NCI-H748 (cell line): ENCODE data around the gene PKD1.

Experiments
- DNase-seq: peaks from one replicate; lab custom pipeline; 2025; ENCODE audit not compliant: unreplicated experiment; lab: John Stamatoyannopoulos, UW

The PKD1 gene

DNA sequence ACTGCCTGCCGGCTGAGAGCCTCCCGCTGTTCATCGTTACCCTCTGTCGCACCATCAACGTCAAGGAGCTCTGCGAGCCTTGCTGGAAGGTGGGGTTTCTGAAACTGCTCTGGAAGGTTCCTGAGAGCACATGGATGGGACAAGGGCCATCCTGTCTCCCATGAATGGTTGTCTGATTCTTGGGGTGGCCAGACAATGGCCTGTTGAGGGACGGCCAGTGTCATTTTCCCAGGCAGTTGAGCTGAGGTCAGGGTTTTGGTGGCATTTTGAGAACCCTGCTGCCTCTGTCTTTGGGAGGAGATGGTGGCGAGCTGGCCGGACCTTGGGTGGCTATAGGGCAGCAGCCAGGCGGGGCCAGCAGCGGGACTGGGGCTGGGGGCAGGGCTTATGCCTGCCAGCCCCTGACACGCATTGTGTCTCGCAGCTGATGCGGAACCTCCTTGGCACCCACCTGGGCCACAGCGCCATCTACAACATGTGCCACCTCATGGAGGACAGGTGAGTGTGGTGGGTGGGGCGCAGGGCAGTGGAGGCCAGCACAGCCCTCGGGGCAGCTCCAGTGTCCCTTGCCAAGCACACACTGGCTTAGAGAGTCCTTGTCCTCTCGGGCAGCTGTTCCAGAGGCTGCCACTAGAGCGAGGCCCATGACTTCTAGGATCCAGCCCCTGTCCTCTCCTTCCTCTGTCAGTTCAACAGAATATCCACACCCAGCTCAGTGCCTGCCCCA is 78.9 kb downstream of the PKD1 start:
- DNase-seq = no peak

DNA sequence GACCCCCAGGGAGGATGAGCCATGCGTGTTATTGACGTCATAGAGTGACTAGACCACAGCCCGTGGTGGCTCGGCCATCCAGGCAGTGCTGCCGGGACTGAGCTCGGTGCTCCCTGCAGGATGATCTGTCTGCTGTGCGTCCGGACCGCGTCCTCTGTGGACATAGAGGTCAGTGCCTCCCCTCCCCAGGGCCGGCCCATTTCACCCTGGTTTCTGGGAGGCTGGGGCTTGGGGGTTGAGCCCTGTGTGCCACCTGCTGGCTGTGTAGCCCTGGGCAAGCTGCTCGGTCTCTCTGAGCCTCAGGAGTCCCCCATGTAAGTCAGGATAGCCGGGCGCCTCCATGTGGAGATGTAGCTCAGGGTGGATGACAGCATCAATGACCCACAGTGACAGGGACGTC is 79.6 kb downstream of the PKD1 start:
- DNase-seq = no peak

GRCh38 chr16:2054543-2055245 is 81.0 kb downstream of the PKD1 start:
- peak; percentile 8 for DNase-seq

DNA sequence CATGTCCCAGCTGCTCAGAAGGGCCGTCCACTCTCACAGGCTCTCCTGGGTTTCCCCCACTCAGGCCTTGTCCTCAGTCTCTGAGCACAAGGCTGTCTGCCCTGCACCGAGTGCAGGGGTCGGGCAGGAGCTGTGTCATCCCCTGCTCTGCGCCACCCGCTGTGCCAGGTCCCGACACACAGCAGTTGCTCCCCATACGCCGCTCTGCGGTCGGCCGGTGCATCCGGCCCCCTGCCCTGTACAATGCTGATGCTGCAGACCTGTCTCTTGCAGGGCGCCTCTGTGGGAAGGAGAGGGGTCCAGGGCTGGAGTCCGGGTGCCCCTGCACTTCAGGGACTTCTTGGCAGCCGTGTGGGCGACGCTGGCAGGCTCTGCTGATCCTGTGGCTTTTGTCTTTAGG is 81.8 kb downstream of the PKD1 start:
- DNase-seq = no peak

DNA sequence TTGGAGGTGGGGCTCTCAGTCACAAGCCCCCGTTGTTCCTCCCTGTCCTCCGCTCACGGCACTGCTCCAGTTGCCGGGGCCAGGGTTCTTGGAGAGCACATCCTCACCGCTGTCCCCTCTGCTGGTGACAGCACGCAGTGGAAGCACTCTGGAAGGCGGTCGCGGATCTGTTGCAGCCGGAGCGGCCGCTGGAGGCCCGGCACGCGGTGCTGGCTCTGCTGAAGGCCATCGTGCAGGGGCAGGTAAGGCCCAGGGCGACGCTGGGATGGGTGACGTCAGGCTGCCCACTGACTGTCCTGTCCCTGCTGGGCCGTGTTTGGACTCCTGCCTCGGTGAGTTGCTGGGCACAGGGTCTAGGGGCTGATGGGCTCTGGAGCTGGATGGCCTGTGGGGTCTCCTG is 82.5 kb downstream of the PKD1 start:
- DNase-seq = no peak

- peak; percentile 37 for DNase-seq
Observed at GRCh38 chr16:2048116-2048543, 87.6 kb downstream of the PKD1 start.

- DNase-seq = peak; percentile 92
Observed at GRCh38 chr16:2047330-2048115, 88.2 kb downstream of the PKD1 start, which contains the start of the genes NTHL1 and TSC2. Gene NTHL1, minus strand, starts transcription at chr16:2047834. Its CDS starts 11 bp downstream, at chr16:2047823. Gene TSC2, plus strand, starts transcription at chr16:2047985. Its CDS starts 631 bp downstream, at chr16:2048616.

GRCh38 chr16:2046893-2047329 is 88.8 kb downstream of the PKD1 start:
- DNase-seq = peak; percentile 48

- no peak for DNase-seq
Observed at GRCh38 chr16:2045965-2046892, 89.5 kb downstream of the PKD1 start.

- no peak for DNase-seq
Observed at GRCh38 chr16:2044541-2044940, 91.2 kb downstream of the PKD1 start.

DNA sequence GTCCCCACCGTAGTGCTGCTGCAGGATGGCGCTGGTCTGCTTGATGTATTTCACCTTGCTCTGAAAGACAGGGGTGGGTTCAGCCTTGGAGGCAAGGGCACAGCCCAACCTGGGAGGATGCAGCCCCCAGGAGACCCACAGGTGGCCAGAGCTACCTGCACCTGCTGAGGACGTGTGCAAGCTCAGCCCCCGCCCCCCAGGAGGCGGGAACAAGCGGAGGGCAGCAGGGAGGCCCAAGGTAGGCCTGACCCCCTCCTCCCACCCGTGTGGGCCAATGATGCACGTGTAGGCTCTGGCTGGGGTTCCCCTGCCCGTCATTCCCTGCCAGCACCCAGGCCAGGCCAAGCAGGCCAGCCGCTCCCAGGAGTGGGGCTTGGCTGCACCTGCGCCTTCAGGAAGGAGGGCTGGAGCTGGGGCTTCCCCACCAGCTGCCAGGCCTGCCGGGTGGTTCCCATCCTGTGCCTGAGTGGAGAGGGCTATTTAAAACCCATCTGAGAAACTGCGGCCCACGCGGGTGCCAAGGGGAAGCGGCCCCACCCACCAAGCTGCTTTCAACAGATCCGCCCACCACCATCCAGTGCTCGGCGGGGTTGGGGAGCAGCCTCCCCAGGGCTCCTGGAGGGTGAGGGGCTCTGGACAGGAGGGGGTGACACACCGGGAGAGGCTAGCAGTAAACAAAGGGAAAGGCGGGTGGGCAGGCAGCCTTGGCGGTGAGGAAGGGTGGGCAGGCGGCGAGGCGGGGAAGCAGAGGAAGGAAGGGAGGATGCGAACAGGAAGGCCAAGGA is 91.8 kb downstream of the PKD1 start:
- DNase-seq = no peak

- DNase-seq = no peak
Observed at GRCh38 chr16:2042986-2043666, 92.6 kb downstream of the PKD1 start.

DNA sequence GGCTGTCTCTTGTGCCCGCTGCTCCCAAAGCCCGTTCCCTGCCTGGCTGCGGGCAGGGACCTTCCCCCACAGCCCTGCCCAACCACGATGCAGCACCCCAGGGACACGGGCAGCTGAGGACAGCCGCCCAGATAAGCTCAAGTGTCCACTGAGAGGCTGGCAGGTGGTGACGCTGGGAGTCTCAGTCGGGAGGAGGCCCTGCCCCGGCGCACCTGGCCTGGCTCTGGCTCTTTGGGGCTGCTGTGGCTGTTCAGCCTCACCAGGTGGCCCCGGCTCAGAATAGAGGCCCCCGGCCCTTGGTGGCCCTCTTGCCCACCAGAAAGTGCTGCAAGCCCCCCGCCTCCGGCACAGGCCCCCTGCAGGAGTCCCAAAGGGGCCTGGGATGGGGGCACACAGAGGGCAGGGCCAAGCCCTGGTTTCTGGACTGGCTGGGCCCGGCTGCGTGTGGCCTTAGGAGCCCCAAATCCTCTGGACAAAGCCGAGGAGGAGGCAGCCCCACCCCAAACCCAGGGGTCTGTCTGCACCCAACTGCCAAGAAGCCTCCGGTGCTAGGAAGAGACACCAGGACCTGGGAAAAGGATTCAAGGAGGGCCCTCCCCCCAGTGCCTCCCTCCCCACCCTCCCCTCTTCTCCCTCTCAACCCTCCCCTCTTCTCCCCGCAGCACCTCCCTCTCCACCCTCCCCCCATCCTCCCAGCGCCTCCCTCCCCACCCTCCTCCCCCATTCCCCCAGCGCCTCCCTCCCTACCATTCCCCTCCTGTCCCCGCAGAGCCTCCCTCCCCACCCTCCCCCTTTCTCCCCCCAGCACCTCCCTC is 93.3 kb downstream of the PKD1 start:
- DNase-seq = no peak

DNA sequence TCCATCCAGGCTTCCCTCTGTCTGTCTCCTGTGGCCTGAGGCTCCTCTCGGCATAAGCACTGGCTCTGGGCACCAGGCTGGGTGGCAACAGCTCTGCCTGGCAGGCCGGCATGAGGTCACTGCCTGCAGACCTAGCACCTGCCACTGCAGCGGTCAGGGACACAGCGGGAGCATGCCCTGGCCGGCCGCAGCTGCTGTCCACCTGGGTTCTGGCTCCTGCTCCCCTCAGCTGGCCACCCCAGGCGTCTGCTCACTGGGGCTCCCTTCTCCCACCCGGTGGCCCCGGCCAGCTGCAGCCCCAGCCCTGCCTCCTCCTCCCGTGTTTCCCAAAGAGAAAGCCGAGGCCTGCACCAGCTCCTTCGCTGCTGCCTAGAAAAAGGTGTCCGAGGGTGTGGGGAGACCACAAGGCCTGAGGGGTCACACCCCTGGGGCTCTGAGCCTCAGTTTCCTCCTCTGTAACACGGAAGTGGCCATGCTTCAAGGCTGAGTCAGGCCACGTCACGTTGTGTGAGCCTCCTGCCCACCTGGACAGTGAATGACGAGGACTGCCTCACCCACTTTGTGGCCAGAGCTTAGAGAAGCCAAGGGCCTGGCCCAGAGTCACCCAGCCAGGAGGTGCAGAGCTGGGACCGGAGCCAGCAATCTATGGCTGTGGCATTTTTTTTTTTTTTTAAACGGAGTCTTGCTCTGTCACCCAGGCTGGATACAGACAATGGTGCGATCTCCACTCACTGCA is 94.7 kb downstream of the PKD1 start:
- no peak for DNase-seq

DNA sequence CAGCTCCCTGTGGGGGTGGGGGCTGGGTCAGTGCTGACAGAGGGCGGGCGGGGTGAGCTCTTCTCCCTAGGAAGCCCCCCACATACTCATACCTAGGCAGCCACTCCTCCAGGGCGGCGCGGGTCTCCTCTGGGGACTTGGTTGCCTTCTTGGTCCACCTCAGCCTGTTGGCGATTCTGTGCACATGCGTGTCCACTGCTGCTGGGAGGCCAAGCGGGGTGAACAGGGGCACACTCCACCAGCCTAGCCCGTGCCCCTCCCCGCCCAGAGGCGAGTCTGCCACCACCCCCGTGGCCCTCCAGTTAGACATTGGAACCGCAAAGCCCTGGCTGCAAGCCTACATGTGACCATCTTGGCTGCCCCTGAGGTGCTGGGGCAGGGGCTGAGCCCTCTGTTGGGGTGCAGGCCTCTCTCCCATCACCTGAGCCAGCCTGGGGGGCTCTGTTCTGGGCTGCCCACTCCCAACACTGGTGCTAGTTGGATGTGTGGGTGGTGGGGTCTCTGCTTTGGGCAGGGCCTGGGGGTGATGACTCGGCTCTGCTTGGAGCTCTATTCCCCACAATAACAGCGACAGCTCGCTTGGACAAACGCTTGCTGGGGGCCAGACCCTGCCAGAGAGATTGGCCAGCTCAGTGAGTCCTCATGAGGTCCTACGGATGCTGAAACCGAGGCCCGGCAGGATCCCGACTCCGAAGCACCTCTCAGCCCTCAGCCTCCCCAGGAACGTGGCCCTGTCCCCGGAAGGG is 95.5 kb downstream of the PKD1 start:
- DNase-seq = no peak

GRCh38 chr16:2039274-2040031 is 96.2 kb downstream of the PKD1 start:
- peak; percentile 17 for DNase-seq
